HUDEP-2 (cell line): ENCODE data around the gene SVOP.
"Not testable (repeated sequence)": the region's sequence is repeated elsewhere in the genome, so short reads cannot be mapped to it uniquely, and the experiment has no call there.

Source experiments
- DNase-seq, 76 experiments: peaks; one replicate each; lab custom pipeline; 2025; ENCODE audit not compliant: unreplicated experiment in 76 of 76; lab: John Stamatoyannopoulos, UW

SVOP gene

DNA sequence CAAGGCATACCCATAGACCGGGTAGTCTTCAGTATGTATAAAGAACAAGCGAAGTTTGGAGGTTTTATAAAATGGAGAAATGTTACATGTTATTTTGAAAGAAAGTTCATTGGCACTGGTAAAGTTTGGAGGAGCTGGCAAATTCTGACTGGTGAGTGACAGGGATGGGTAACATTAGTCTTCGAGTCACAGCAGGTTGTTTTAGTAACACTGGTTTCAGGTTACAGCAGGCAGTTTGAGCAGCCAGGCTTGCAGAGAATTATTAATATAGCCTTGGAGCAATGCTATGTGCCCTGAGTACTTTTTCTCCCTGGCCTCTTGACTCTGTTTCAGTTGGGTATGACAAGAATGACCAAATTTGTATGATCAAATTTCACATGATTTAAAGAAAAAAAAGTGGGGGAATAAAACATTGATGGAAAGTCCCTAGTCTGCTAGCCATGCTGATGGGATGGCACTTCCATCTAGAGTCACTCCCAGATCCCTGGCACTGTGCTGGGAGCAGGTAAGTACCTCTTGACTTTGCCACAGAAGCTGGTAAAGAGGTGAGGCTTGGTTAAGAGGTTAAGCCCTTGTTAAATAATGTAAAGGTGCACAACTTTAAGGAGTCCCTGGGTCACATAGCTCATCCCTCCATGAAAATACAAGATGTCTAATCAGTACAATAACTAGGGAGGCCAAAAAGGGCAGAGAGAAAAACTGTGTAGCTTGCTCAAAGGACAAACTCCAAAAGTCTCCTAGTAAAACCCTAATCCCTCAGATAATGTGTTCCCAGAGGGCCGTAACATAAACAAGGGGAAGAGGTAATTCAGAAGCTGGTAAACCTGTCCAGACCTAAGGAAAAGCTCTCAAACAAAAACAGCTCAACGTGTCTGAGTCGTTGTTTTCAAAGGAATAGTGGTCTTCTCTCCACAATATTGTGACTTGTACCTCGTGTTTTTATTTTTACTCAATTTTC, 12.7 kb upstream of the SVOP start:
- DNase-seq, result no peak

DNA sequence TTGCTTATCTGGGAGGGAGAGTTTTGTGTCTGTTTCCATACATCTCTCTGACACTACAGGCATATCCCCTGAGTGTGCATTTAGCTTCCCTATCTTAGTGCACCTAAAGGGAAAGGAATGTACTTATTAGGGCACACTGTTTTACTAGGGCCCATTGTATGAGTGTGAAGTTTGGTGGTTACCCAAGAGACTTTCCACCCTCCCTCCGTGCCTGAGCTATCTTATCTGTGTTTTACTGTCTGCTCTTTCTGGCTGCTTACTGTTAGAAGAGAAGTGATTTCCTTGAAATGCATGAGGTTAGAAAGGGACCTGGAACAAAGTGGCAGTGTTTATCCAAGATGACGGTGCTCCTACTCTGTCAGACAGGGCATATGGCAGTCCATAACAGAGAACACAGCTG, 8.5 kb upstream of the SVOP start:
- peak in 6 of 76 experiments; percentile 5 to 35 (median 14) for DNase-seq

DNA sequence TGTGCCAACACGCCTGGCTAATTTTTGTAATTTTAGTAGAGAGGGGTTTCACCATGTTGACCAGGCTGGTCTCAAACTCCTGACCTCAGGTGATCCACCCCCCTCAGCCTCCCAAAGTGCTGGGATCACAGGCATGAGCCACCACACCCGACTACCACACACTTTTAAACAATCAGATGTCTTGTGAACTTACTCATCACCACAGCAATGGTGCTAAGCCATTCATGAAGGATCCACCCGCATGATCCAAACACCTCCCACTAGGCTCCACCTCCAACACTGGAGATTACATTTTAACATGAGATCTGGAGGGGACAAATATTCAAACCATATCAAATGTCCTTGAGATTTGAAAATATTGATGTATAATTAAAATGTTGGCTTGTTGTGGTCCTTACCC, 7.8 kb upstream of the SVOP start:
- DNase-seq, result not testable (repeated sequence)

DNA sequence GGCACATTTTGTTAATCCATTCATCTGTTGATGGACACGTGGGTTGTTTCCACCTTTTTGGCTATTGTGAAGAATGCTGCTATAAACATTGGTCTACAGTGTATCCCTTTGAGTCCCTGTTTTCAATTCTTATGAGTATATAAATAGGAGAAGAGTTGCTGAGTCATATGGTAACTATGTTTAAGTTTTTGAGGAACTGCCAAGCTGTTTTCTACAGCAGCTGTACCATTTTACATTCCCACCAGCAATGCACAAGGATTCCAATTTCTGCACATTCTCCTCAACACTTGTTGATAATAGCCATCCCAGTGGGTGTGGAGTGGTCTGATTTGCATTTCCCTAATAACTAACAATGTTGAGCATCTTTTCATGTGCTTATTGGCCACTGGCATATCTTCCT, 6.9 kb upstream of the SVOP start:
- DNase-seq, result no peak

DNA sequence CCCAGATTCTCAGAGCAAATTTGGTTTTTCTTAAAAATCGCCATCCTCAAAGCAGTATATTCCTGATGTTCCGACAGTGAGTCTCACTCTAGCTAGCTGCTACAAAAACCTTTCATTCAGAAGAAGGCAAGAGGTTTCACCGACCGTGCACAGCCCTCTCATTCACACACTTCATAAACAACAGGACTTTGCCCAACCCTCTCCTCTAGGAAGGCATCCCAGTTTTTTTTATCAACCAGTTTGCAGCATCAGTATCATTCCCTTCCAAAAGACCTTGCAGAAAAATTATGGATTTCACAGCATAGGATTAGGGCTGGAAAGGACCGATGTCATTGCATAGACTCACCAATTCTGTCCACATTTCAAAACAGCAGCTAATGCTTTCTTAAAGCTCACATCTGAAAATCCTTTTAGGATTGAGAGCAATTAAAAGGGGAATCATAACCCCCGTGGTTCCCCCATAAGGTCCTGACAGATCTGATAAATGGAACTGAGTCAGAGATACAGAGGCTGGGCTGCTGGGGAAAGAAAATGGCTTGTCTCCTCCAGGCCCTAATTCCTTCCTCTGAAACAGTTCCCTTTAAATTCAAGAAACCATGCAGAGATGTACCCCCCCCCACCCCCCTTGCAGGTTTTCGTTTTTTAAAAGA, 597 bp downstream of the SVOP start:
- no peak for DNase-seq

DNA sequence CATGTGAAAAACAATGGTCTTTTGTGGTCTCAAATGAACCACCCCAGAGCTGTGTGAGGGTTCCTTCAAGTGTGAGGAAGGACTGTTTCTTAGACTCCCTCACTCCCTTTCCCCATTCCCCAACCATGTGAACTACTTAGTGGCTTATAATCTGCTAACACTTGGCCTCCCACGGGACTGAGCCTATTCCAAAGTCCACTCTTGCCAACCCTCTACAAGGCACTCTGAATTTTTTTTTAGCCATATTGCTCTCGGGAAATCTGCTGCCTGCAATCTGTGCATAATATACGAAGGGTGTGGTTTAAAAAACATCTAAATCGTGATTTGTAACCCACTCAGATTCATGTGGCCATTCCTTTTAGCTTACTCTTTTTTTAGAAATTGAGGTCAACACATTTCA, 2.6 kb downstream of the SVOP start:
- DNase-seq, result no peak

DNA sequence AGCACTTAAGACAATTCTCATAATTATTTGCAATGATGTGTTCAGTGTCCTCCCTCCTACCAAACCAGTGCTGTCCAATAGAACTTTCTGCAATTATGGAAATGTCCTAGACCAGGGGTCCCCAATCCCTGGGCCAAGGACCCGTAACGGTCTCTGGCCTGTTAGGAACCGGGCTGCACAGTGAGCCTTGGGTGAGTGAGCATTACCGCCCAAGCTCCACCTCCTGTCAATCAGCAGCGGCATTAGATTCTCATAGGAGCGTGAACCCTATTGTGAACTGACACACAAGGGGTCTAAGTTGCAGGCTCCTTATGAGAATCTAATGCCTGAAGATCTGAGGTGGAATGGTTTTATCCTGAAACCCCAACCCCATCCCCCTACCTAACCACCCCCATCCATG, 3.9 kb downstream of the SVOP start:
- DNase-seq, result no peak

DNA sequence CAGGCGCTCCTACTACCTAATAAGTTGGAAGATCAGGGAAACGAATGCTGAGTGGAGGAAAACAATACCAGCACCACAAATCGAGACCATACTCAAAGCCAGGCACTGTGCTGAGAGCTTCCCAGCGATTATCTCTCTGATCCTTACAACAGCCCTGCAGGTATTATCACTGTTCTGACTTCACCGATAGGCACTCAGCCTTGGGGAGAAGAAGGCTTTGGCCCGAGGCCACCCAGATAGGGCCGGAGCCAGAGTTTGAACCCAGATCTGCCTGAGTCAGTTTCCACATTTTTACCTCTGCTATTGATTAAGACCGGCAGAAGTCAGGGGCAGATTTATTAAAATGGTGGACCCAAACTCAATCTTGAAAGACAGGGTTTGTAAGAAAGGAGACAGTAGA, 4.9 kb downstream of the SVOP start:
- peak in 6 of 76 experiments; percentile 3 to 35 (median 12) for DNase-seq

DNA sequence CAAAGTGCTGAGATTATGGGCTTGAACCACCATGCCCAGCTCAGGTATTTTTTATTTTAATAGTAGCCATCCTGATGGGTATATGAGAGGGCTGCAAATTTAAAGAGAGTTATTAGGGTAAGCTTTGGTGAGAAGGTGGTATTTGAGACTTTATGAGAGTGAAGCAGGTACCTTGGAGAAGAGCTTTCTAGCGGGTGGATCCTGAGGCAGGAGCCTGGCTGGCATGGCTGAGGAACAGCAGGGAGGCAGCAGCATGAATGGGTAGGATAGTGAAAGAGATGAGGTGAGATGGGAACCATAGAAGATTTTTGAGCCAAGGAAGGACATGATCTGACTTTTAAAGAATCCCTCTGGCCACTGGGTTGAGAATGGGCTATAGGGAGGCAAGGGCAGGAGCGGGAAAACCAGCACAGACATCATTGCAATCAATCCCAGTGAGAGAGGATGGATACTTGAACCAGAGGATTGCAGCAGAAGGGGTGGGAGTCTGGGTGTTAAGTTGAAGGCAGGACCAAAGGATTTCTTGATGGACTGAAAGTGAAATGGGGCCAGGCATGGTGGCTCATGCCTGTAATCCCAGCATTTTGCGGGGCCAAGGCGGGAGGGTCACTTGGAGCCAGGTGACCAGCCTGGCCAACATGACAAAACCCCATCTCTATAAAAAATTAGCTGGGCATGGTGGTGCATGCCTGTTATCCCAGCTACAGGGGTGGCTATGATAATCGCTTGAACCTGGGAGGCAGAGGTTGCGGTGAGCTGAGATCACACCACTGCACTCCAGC, 5.7 kb downstream of the SVOP start:
- DNase-seq, result no peak

DNA sequence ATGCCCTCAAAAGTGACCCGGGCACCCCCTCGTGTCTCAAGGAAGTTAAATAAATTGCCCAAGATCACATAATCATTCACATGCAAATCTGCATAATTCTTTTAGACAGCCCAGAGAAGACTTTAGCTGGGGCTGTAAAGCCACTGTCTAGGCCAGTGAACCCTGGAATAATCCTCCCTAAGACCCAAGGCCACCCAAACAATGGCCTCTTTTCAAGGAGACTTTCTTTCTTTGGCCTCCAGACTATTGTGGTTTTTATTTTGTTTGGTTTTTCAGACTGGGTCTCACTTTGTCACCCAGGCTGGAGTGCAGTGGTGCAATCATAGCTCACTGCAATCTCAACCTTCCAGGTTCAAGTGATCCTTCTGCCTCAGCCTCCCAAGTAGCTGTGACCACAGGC, 10.6 kb downstream of the SVOP start:
- no peak for DNase-seq

DNA sequence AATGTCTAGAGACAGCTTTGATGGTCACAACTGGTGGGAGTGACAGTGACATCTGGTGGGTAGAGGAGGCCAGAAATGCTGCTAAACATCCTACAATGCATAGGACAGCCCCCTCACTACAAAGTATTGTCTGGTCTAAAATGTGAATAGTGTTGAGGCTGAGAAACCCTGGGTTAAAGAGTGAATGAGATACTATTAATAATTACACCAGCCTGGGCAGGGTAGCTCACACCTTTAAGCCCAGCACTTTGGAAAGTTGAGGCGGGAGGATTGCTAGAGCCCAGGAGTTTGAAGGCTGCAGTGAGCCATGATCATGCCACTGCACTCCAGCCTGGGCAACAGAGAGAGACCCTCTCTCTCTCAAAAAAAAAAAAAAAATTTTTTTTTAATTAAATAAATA, 11.1 kb downstream of the SVOP start:
- DNase-seq, result no peak

DNA sequence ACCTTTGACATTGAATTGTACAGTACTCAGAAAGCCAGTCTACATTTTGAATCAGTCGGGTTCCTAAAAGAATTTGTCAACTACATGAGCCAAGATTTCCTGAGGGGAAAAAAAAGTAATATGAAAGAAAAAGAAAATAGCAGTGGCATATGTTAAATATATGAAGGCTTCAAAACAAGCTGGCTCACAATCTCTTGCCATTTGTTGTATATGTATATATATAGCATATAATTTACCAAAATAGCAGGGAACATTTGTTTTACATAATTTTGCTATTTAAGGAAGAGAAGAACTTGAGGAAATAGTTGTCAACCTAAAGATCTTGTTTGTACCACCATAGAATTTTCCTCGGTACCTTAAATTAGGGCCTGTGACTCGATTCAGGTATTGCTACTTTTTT, 16.9 kb downstream of the SVOP start:
- DNase-seq, result no peak

DNA sequence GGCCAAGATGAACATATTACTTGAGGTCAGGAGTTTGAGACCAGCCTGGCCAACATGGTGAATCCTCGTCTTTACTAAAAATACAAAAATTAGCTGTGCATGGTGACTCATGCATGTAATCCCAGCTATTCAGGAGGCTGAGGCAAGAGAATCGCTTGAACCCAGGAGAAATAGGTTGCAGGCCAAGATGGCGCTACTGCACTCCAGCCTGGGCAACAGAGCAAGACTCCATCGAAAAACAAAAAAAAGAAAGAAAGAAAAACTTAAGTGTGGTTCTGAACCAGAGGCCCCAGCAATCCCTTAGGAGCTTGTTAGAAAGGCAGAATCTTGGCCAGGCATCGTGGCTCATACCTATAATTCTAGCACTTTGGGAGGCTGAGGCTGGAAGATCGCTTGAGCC, 24.5 kb downstream of the SVOP start:
- DNase-seq, result no peak

DNA sequence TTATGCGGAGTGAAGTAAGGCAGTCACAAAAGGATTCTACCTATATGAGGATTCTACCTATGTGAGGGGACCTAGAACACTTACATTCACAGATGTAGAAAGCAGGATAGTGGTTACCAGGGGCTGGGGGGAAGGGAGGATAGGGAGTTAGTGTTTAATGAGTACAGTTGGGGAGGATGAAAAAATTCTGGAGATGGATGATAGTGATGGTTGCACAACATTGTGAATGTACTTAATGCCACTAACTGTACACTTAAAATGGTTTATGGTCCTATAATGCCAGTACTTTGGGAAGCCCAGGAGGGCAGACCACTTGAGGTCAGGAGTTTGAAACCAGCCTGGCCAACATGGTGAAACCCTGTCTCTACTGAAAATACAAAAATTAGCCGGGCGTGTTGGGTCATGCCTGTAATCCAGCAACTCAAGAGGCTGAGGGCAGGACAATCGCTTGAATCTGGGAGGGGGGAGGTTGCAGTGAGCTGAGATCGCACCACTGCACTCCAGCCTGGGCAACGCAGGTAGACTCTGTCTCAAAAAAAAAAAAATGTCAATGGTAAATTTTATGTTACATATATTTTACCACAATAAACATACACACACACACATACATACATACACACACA, 25.4 kb downstream of the SVOP start:
- no peak for DNase-seq

DNA sequence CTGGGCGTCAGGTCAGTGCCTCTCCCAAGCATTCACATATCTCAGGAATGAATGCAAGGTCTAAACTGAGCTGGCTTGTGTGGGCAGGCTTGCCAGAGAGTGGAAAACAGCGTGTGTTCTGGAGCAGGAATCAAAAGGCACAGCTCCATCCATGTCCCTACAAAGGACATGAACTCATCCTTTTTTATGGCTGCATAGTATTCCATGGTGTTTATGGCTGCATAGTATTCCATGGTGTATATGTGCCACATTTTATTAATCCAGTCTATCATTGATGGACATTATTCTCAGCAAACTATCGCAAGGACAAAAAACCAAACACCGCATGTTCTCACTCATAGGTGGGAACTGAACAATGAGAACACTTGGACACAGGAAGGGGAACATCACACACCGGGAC, 30.8 kb downstream of the SVOP start:
- DNase-seq, result not testable (repeated sequence)

DNA sequence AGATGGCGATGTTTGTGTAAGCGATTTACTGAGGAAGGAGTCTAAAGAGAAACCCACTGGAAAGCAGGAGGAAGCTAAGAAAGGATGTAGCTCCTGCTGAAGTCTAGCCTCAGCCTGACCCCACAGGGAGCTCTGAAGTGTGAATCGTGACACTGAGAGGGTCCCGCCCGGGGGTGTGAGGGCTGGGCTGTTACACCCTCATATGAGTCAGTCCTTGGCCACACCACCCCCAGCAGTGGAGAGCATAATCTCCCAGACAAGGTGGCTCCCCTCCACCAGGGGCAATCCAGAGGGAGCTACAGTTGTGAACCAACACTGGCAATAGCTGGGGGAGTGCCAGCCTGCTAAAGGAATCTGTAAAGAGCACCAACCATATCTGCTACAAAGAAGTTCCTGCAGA, 31.5 kb downstream of the SVOP start:
- DNase-seq, result no peak

DNA sequence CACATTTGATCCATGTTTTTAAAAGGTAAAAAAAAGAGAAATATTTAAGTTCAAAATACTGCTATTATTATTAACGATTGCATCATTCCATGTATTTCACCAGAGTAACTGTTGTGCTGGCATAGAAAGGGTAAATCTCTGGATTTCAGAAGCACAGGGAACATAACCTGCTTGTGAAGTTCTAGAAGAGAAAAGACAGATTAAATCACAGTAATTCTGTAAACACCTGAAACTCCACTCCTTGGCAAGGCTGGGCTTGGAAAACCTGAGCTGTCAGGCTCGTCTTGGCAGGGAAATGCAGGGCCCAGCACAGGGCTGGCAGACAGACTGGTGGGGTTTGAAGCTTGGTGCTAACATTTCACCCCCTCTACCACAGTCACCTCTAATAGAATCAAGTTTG, 35.1 kb downstream of the SVOP start:
- DNase-seq, result no peak

DNA sequence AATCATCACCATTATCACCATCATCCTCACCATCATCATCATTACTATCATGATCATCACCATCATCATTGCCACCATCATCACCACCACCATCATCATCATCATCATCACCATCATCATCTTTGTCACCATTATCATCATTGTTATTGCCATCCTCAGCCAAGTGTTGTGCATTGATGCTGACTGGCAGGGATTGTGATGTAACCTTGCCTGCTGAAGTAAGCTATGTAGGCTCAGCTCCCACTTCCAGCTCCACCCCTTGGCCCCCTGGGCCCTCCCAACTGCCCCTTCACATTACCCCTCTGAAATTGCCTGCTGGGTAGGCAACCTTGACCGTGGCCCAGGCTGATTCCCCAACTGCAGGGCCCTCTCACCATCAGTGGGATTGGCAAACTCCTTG, 37.6 kb downstream of the SVOP start:
- no peak for DNase-seq

DNA sequence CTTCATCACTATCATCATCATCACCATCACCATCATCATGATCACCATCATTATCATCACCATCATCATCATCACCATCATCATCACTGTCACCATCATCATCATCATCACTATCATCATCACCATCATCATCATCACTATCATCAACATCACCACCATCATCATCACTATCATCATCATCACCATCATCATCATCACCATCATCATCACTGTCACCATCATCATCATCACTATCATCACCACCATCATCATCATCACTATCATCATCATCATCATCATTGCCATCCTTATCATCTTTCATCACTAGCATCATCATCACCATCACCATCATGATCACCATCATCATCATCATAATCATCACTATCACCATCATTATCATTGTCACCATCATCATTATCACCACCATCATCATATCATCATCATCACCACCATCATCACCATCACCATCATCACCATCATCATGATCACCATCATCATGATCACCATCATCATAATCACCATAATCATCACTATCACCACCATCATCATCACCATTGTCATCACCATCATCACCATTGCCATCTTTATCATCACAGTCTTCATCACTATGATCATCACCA, 38.1 kb downstream of the SVOP start:
- no peak for DNase-seq

DNA sequence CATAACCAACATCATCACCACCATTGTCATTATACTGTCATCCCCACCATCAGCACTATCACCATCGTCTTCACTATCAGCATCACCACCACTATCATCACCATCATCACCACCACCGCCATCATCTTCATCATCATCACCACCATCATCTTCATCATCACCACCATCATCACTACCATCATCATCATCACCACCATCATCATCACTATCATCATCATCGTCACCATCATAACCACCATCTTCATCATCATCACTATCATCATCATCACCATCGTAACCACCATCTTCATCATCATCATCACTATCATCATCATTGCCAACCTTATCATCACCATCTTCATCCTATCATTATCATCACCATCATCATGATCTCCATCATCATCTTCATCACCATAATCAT, 39.0 kb downstream of the SVOP start:
- no peak for DNase-seq
